SJSA1 (cell line): Measurements from ENCODE around the gene AMPH. TPM values are rescaled to one million over a fixed set of nuclear protein-coding genes. Genes with fewer than 3 reads are reported as not detected.
"Not testable (repeated sequence)": the region's sequence is repeated elsewhere in the genome, so short reads cannot be mapped to it uniquely, and the experiment has no call there.

ENCODE experiments used
- DNase-seq, 2 experiments: peaks; one replicate each; pipeline ENCODE4 v3.0.0-alpha.2; 2015 to 2020; ENCODE audit warnings: low spot score in 2 of 2, low read depth in 1 of 2
- H3K27ac ChIP-seq: fragments of 250-450 bp; sonication (Bioruptor Pico); 2 replicates; pipeline ENCODE4 v1.5.1; 2020; ENCODE audit warnings: mild to moderate bottlenecking, moderate library complexity
- H3K27me3 ChIP-seq: fragments of 250-450 bp; sonication (Bioruptor Pico); replicated peaks from 2 replicates; pipeline ENCODE4 v1.5.1; 2020; ENCODE audit warnings: mild to moderate bottlenecking, moderate library complexity
- H3K36me3 ChIP-seq: fragments of 250-450 bp; sonication (Bioruptor Pico); 2 replicates; pipeline ENCODE4 v1.5.1; 2020; ENCODE audit warnings: mild to moderate bottlenecking
- H3K4me1 ChIP-seq: fragments of 250-450 bp; sonication (Bioruptor Pico); replicated peaks from 2 replicates; pipeline ENCODE4 v1.6.1; 2021; ENCODE audit warnings: mild to moderate bottlenecking
- H3K4me3 ChIP-seq: fragments of 250-450 bp; sonication (Bioruptor Pico); 2 replicates; pipeline ENCODE4 v1.5.1; 2020; ENCODE audit warnings: mild to moderate bottlenecking
- H3K9me3 ChIP-seq: fragments of 250-450 bp; sonication (Bioruptor Pico); replicated peaks from 2 replicates; pipeline ENCODE4 v1.5.1; 2020; ENCODE audit warnings: mild to moderate bottlenecking
- total RNA-seq: library from RNA; depleted of rRNA; stranded (reverse); fragments of >200 nt; shearing (Covaris generic); gene quantifications from 2 replicates; pipeline ENCODE4 v1.2.3, GENCODE V29; 2014

The AMPH gene
- total RNA-seq, 1 experiment from 2014 or later = not detected

DNA sequence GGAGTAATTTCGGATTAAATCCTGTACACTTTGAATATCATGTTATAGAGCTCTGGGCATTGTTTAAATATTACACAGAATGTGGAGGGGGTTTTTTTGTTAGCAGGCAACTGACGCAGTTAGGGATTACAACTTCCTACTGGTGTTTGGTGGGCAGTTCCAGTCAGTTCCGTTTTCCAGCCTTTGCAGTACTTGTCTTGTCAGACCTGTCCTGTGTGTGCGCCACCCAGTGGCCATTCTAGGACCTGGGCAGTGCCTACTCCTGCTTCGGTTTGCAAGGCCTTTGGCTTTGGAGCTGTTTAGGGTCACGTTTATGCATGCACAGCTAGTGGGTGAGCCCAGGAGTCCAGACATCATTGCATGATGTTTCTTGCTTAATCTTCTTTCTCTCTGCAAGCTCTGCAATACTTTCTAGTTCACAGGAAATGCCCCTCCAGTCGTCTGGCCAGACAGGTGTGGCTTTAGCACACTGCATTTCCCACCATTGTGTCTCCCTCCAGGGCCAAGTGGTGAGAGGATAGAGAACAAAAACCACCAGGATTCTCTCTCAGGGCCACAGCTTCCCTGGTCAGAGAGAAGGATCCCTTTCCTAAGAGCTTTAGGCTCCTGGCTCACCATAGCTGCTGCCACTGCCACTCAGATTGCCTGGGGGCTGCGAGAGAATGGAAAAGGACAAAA is 261.2 kb downstream of the AMPH start:
- peak; percentile 18 to 82 for DNase-seq
- H3K27ac ChIP-seq = no peak overlapping the region
- no peak overlapping the region for H3K4me3 ChIP-seq
- H3K9me3 ChIP-seq = no peaks in the 10 kb centered on the region
- no peaks in the 10 kb centered on the region for H3K4me1 ChIP-seq
- H3K36me3 ChIP-seq = no peaks in the 10 kb centered on the region
- H3K27me3 ChIP-seq = no peaks in the 10 kb centered on the region

DNA sequence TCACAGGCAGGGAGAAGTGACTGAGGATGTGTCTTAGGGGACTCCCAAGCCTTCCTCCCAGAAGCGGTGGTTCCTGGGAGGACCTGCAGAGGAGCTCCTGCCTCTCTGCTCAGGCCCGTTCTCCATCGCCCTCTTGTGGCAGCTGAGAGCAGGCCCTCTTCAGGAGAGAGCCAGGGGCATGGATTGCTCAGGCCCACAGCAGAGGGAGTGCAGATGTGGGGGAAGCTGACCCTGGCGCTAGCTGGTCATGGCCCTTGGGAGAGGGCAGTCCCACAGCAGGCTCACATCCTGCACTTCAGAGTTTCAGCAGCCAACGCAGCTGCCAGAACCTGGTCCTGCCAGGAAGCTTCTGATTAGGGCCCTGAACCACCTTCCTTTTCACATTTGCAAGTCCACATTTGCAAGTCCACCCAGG is 263.0 kb downstream of the AMPH start:
- H3K9me3 ChIP-seq = no peaks in the 10 kb centered on the region
- H3K27ac ChIP-seq = no peak overlapping the region
- H3K36me3 ChIP-seq = no peaks in the 10 kb centered on the region
- no peak overlapping the region for H3K4me3 ChIP-seq
- no peaks in the 10 kb centered on the region for H3K4me1 ChIP-seq
- DNase-seq = peak; percentile 42 to 81
- no peaks in the 10 kb centered on the region for H3K27me3 ChIP-seq

GRCh38 chr7:38367301-38367890 is 263.8 kb downstream of the AMPH start:
- Histone ChIP-seq H3K27me3 (no peaks in the 10 kb centered on the region), H3K9me3 (no peaks in the 10 kb centered on the region), H3K27ac (no peak overlapping the region), H3K4me1 (no peaks in the 10 kb centered on the region), H3K4me3 (no peak overlapping the region), H3K36me3 (no peaks in the 10 kb centered on the region)
- DNase-seq = no peak

- peak; percentile 22 to 52 for DNase-seq
- not testable (repeated sequence) for H3K9me3 ChIP-seq, H3K4me3 ChIP-seq, H3K27me3 ChIP-seq, H3K36me3 ChIP-seq, H3K27ac ChIP-seq, H3K4me1 ChIP-seq
Measured at GRCh38 chr7:38363379-38363778, 267.8 kb downstream of the AMPH start.

- H3K27ac ChIP-seq, H3K36me3 ChIP-seq, H3K4me1 ChIP-seq, H3K9me3 ChIP-seq, H3K4me3 ChIP-seq, DNase-seq, H3K27me3 ChIP-seq: not testable (repeated sequence)
Measured at GRCh38 chr7:38362611-38363237, 268.4 kb downstream of the AMPH start.

DNA sequence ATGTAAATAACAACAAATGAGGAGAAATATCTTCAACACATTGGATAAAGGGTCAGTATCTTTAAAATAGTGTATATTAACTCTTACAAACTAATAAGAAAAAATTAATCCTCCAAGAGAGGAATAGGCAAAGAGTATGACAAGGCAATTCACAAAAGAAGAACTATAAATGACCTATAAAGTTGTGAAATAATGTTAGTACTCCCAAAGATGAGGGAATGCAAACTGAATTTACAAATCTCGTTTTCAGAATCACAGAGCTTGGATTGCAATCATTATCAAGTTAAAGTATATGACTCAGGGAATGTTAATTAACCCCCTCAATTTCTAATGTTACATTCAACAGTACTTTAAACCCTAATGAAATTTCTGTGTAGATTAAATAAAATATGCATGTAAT is 270.4 kb downstream of the AMPH start:
- no peak for DNase-seq
- no peaks in the 10 kb centered on the region for H3K9me3 ChIP-seq
- H3K4me3 ChIP-seq = no peak overlapping the region
- no peaks in the 10 kb centered on the region for H3K27me3 ChIP-seq
- no peaks in the 10 kb centered on the region for H3K36me3 ChIP-seq
- no peaks in the 10 kb centered on the region for H3K4me1 ChIP-seq
- no peak overlapping the region for H3K27ac ChIP-seq

DNA sequence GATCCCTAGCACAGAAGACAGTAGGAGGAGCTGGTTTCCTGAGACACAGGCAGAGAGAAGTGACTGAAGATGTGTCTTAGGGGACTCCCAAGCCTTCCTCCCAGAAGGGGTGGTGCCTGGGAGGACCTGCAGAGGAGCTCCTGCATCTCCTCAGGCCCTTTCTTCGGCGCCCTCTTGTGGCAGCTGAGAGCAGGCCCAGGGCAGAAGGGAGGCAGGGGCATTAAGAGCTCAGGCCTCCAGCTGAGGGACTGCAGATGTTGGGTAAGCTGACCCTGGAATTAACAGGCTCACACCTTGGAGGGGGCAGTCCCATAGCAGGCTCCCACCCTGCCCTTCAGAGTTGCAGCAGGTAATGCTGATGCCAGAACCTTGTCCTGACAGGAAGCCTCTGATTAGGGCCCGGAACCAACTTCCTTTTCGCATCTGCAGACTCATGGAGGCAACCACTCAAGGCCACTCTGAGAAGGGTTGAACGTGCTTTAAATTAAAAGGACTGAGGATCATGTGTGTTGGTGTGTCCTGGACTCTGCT is 272.0 kb downstream of the AMPH start:
- not testable (repeated sequence) for H3K4me1 ChIP-seq
- DNase-seq = peak in 1 of 2 experiments; percentile 55

GRCh38 chr7:38358273-38358831 is 272.8 kb downstream of the AMPH start:
- not testable (repeated sequence) for H3K4me3 ChIP-seq, H3K4me1 ChIP-seq, H3K27me3 ChIP-seq, H3K27ac ChIP-seq, H3K36me3 ChIP-seq, H3K9me3 ChIP-seq, DNase-seq

More for the DNA sequence above, 272.0 kb downstream of the AMPH start:
- not testable (repeated sequence) for H3K36me3 ChIP-seq, H3K27ac ChIP-seq, H3K27me3 ChIP-seq, H3K9me3 ChIP-seq, H3K4me3 ChIP-seq

DNA sequence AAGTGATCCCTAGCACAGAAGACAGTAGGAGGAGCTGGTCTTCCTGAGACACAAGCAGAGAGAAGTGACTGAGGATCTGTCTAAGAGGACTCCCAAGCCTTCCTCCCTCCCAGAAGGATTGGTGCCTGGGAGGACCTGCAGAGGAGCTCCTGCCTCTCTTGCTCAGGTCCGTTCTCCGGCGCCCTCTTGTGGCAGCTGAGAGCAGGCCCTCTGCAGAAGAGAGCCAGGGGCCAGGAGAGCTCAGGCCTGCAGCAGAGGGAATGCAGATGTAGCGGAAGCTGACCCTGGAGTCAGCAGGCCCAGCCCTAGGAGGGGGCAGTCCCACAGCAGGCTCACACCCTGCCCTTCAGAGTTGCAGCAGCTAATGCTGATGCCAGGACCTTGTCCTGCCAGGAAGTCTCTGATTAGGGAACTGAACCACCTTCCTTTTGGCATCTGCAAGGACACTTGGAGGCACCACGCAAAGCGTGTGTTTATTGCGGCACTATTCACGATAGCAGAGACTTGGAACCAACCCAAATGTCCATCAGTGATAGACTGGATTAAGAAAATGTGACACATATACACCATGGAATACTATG is 276.8 kb downstream of the AMPH start:
- DNase-seq, H3K36me3 ChIP-seq, H3K4me3 ChIP-seq, H3K27me3 ChIP-seq, H3K4me1 ChIP-seq, H3K27ac ChIP-seq, H3K9me3 ChIP-seq: not testable (repeated sequence)

DNA sequence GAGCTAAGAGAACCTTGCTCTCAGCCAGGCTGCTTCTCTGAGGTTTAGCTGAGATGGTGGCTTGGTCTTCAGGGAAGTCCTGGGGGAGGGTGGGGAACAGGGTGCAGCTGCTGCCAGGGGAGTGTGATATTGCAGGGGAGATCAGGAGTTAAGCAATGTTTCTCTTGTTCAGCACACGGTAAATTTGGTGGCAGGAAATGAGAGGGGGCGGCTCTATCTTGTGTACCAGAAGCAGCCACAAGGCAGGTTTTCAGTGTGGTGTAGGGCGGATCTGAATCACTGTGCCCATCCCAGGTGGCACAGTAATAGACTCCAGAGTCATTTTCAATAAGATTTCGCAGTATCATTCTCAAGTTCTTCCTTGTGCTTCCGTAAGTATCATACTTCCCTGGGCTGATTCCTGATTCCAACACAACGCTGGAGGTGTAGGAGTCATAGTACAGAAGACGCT is 277.7 kb downstream of the AMPH start:
- not testable (repeated sequence) for DNase-seq, H3K27me3 ChIP-seq, H3K27ac ChIP-seq, H3K4me3 ChIP-seq, H3K9me3 ChIP-seq, H3K4me1 ChIP-seq, H3K36me3 ChIP-seq

- no peaks in the 10 kb centered on the region for H3K27me3 ChIP-seq
- H3K27ac ChIP-seq = no peak overlapping the region
- no peaks in the 10 kb centered on the region for H3K36me3 ChIP-seq
- H3K4me1 ChIP-seq = no peaks in the 10 kb centered on the region
- no peak for DNase-seq
- H3K9me3 ChIP-seq = no peaks in the 10 kb centered on the region
- H3K4me3 ChIP-seq = no peak overlapping the region
Measured at GRCh38 chr7:38351601-38352000, 279.6 kb downstream of the AMPH start.

- not testable (repeated sequence) for H3K9me3 ChIP-seq, DNase-seq, H3K4me3 ChIP-seq, H3K4me1 ChIP-seq, H3K36me3 ChIP-seq, H3K27me3 ChIP-seq, H3K27ac ChIP-seq
Measured at GRCh38 chr7:38350777-38351176, 280.4 kb downstream of the AMPH start.

- H3K9me3 ChIP-seq, H3K27ac ChIP-seq, H3K27me3 ChIP-seq, DNase-seq, H3K4me1 ChIP-seq, H3K36me3 ChIP-seq, H3K4me3 ChIP-seq: not testable (repeated sequence)
Measured at GRCh38 chr7:38349869-38350583, 281.1 kb downstream of the AMPH start.
